ENCODE measurements around the gene SMPDL3B. TPM values are rescaled to one million over a fixed set of nuclear protein-coding genes. Genes with fewer than 3 reads are reported as not detected.

Gene SMPDL3B
- polyA plus RNA-seq, 1 donor from 2014 or later, result not detected

DNA sequence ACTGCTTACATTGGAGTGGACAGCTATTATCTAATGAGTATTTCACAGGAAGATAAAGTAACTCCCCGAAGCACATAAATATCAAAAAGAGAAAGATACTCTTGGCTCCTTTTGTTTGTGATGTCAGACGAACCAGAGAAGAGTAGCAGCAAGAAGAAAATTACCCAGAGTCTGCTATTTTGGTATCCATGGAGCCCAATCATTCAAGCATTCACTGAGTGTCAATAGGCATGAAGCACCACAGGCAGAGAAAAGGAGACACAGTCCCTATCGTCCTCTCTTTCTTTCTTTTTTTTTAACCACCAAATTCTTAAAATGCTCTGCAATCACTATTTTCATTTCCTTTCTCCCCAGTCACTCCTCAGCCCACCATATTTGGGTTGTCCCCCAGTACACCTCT is 40.3 kb upstream of the SMPDL3B start:
- Histone ChIP-seq H3K27me3 (ENCODE audit: insufficient read depth, low read depth, low read length) (no peaks in the 10 kb centered on the region), H3F3A (ENCODE audit: insufficient read depth, low read length, poor library complexity, severe bottlenecking) (no peaks in the 10 kb centered on the region), H3K9ac (ENCODE audit: low read length) (no peak overlapping the region), H3K36me3 (ENCODE audit: insufficient read depth, low read length) (no peaks in the 10 kb centered on the region), H3K79me2 (replicated peaks; ENCODE audit: insufficient read depth, low read length) (no peaks in the 10 kb centered on the region), H3K4me3 (ENCODE audit: low read length) (no peak overlapping the region), H3K9me2 (ENCODE audit: insufficient read depth, low read length) (no peaks in the 10 kb centered on the region), H3K27ac (ENCODE audit: low read length) (no peak overlapping the region), H3K4me2 (ENCODE audit: low read length) (no peak overlapping the region), H2AFZ (ENCODE audit: low read depth, low read length) (no peak overlapping the region), H4K20me1 (ENCODE audit: insufficient read depth) (no peaks in the 10 kb centered on the region), H3K9me3 (ENCODE audit: low read length) (no peaks in the 10 kb centered on the region)
- TF ChIP-seq TAF1 (IDR thresholded peaks at IDR 0.05; ENCODE audit: low read depth), result no peak
- TF ChIP-seq, protein P1, sequence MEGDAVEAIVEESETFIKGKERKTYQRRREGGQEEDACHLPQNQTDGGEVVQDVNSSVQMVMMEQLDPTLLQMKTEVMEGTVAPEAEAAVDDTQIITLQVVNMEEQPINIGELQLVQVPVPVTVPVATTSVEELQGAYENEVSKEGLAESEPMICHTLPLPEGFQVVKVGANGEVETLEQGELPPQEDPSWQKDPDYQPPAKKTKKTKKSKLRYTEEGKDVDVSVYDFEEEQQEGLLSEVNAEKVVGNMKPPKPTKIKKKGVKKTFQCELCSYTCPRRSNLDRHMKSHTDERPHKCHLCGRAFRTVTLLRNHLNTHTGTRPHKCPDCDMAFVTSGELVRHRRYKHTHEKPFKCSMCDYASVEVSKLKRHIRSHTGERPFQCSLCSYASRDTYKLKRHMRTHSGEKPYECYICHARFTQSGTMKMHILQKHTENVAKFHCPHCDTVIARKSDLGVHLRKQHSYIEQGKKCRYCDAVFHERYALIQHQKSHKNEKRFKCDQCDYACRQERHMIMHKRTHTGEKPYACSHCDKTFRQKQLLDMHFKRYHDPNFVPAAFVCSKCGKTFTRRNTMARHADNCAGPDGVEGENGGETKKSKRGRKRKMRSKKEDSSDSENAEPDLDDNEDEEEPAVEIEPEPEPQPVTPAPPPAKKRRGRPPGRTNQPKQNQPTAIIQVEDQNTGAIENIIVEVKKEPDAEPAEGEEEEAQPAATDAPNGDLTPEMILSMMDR (IDR thresholded peaks at IDR 0.05; ENCODE audit: poor library complexity, severe bottlenecking), result no peak
- no peak for TF ChIP-seq EP300 (conservative IDR thresholded peaks at IDR 0.05; ENCODE audit: poor library complexity, severe bottlenecking)
- TF ChIP-seq EZH2 (IDR thresholded peaks at IDR 0.05; ENCODE audit: borderline replicate concordance, insufficient read depth, low read length, poor library complexity, severe bottlenecking), result no peak
- no peak for TF ChIP-seq SMC3 (conservative IDR thresholded peaks at IDR 0.05; ENCODE audit: poor library complexity)
- TF ChIP-seq, protein P2, sequence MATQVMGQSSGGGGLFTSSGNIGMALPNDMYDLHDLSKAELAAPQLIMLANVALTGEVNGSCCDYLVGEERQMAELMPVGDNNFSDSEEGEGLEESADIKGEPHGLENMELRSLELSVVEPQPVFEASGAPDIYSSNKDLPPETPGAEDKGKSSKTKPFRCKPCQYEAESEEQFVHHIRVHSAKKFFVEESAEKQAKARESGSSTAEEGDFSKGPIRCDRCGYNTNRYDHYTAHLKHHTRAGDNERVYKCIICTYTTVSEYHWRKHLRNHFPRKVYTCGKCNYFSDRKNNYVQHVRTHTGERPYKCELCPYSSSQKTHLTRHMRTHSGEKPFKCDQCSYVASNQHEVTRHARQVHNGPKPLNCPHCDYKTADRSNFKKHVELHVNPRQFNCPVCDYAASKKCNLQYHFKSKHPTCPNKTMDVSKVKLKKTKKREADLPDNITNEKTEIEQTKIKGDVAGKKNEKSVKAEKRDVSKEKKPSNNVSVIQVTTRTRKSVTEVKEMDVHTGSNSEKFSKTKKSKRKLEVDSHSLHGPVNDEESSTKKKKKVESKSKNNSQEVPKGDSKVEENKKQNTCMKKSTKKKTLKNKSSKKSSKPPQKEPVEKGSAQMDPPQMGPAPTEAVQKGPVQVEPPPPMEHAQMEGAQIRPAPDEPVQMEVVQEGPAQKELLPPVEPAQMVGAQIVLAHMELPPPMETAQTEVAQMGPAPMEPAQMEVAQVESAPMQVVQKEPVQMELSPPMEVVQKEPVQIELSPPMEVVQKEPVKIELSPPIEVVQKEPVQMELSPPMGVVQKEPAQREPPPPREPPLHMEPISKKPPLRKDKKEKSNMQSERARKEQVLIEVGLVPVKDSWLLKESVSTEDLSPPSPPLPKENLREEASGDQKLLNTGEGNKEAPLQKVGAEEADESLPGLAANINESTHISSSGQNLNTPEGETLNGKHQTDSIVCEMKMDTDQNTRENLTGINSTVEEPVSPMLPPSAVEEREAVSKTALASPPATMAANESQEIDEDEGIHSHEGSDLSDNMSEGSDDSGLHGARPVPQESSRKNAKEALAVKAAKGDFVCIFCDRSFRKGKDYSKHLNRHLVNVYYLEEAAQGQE (IDR thresholded peaks at IDR 0.05; ENCODE audit: borderline replicate concordance), result no peak
- TF ChIP-seq POLR2AphosphoS5 (IDR thresholded peaks at IDR 0.05), result no peak

GRCh38 chr1:27906759-27907158 is 28.0 kb upstream of the SMPDL3B start:
- H3K36me3 ChIP-seq (ENCODE audit: insufficient read depth, low read length), result no peaks in the 10 kb centered on the region
- no peaks in the 10 kb centered on the region for H4K20me1 ChIP-seq (ENCODE audit: insufficient read depth)

More at GRCh38 chr1:27906759-27907158, 28.0 kb upstream of the SMPDL3B start:
- Histone ChIP-seq H3K27ac (ENCODE audit: low read length) (no peak overlapping the region), H3K4me2 (ENCODE audit: low read length) (no peak overlapping the region), H3K27me3 (ENCODE audit: insufficient read depth, low read depth, low read length) (no peaks in the 10 kb centered on the region), H3F3A (ENCODE audit: insufficient read depth, low read length, poor library complexity, severe bottlenecking) (no peaks in the 10 kb centered on the region), H2AFZ (ENCODE audit: low read depth, low read length) (no peak overlapping the region), H3K79me2 (replicated peaks; ENCODE audit: insufficient read depth, low read length) (no peaks in the 10 kb centered on the region), H3K4me3 (ENCODE audit: low read length) (no peak overlapping the region), H3K9ac (ENCODE audit: low read length) (no peak overlapping the region), H3K9me2 (ENCODE audit: insufficient read depth, low read length) (no peaks in the 10 kb centered on the region), H3K9me3 (ENCODE audit: low read length) (no peaks in the 10 kb centered on the region)
- TF ChIP-seq EP300 (conservative IDR thresholded peaks at IDR 0.05; ENCODE audit: poor library complexity, severe bottlenecking), result no peak
- no peak for TF ChIP-seq SMC3 (conservative IDR thresholded peaks at IDR 0.05; ENCODE audit: poor library complexity)
- no peak for TF ChIP-seq POLR2AphosphoS5 (IDR thresholded peaks at IDR 0.05)
- TF ChIP-seq, protein P1 (IDR thresholded peaks at IDR 0.05; ENCODE audit: poor library complexity, severe bottlenecking), result no peak
- TF ChIP-seq EZH2 (IDR thresholded peaks at IDR 0.05; ENCODE audit: borderline replicate concordance, insufficient read depth, low read length, poor library complexity, severe bottlenecking), result no peak
- TF ChIP-seq RAD21 (conservative IDR thresholded peaks at IDR 0.05), result no peak
- TF ChIP-seq, protein P2 (IDR thresholded peaks at IDR 0.05; ENCODE audit: borderline replicate concordance), result no peak
- no peak for TF ChIP-seq TAF1 (IDR thresholded peaks at IDR 0.05; ENCODE audit: low read depth)
- no peak for TF ChIP-seq MXI1 (conservative IDR thresholded peaks at IDR 0.05; ENCODE audit: poor library complexity, severe bottlenecking)

Data from neural cell (in vitro differentiated cells).